Measurements from ENCODE around the gene VGLL2.

DNA sequence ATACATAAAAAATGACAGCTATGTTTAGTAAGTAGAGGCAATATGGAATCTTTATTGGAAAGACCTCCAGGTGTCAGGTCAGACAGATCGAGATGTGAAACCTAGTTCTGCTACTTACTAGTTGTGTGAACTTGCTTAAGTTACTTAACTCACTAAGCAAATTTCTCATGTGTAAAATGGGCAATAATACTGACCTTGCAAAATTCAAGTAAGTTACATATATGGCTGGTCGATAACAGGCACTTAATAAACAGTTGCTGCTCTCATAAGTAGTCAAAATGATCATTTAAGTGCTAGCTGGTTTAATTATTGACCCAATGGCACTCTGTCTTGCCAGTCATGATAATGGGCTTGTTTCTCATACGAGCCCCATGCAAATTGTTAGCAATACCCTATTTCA is 46.0 kb downstream of the VGLL2 start:
- TF ChIP-seq, protein P1, sequence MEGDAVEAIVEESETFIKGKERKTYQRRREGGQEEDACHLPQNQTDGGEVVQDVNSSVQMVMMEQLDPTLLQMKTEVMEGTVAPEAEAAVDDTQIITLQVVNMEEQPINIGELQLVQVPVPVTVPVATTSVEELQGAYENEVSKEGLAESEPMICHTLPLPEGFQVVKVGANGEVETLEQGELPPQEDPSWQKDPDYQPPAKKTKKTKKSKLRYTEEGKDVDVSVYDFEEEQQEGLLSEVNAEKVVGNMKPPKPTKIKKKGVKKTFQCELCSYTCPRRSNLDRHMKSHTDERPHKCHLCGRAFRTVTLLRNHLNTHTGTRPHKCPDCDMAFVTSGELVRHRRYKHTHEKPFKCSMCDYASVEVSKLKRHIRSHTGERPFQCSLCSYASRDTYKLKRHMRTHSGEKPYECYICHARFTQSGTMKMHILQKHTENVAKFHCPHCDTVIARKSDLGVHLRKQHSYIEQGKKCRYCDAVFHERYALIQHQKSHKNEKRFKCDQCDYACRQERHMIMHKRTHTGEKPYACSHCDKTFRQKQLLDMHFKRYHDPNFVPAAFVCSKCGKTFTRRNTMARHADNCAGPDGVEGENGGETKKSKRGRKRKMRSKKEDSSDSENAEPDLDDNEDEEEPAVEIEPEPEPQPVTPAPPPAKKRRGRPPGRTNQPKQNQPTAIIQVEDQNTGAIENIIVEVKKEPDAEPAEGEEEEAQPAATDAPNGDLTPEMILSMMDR (IDR thresholded peaks at IDR 0.05), result no peak
- TF ChIP-seq, protein P2, sequence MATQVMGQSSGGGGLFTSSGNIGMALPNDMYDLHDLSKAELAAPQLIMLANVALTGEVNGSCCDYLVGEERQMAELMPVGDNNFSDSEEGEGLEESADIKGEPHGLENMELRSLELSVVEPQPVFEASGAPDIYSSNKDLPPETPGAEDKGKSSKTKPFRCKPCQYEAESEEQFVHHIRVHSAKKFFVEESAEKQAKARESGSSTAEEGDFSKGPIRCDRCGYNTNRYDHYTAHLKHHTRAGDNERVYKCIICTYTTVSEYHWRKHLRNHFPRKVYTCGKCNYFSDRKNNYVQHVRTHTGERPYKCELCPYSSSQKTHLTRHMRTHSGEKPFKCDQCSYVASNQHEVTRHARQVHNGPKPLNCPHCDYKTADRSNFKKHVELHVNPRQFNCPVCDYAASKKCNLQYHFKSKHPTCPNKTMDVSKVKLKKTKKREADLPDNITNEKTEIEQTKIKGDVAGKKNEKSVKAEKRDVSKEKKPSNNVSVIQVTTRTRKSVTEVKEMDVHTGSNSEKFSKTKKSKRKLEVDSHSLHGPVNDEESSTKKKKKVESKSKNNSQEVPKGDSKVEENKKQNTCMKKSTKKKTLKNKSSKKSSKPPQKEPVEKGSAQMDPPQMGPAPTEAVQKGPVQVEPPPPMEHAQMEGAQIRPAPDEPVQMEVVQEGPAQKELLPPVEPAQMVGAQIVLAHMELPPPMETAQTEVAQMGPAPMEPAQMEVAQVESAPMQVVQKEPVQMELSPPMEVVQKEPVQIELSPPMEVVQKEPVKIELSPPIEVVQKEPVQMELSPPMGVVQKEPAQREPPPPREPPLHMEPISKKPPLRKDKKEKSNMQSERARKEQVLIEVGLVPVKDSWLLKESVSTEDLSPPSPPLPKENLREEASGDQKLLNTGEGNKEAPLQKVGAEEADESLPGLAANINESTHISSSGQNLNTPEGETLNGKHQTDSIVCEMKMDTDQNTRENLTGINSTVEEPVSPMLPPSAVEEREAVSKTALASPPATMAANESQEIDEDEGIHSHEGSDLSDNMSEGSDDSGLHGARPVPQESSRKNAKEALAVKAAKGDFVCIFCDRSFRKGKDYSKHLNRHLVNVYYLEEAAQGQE (IDR thresholded peaks at IDR 0.05; ENCODE audit: insufficient read depth in 1 of 2, low read depth in 2 of 2, low read length in 1 of 2), result no peak

Data from Panc1 (cell line).